Neutrophil (primary cell): ENCODE data around the gene HPCAL1.

ENCODE experiments used
- H3K27ac ChIP-seq: fragments of 200-600 bp; sonication (generic); 2 replicates; pipeline ENCODE4 v1.5.1; 2016; ENCODE audit warnings: mild to moderate bottlenecking, moderate library complexity
- H3K27me3 ChIP-seq: fragments of 200-600 bp; sonication (generic); 2 replicates; pipeline ENCODE4 v1.6.0; 2016; ENCODE audit warnings: mild to moderate bottlenecking
- H3K36me3 ChIP-seq: fragments of 200-600 bp; sonication (generic); 2 replicates; pipeline ENCODE4 v1.5.1; 2017
- H3K4me1 ChIP-seq, 2 experiments: fragments of 200-600 bp in 1 of 2; sonication (generic) in 1 of 2; 1 replicate in 1 of 2; 2 replicates in 1 of 2; pipeline versions ENCODE4 v1.5.1 to v1.6.1; 2013 to 2016; ENCODE audit warnings: low read depth in 1 of 2, low read length in 1 of 2, mild to moderate bottlenecking in 1 of 2, moderate library complexity in 1 of 2; ENCODE audit not compliant: control insufficient read depth in 1 of 2, insufficient read depth in 1 of 2
- H3K4me3 ChIP-seq, 2 experiments: fragments of 200-600 bp in 1 of 2; sonication (generic) in 1 of 2; 1 replicate in 1 of 2; 2 replicates in 1 of 2; pipeline ENCODE4 v1.5.1; 2013 to 2016; ENCODE audit warnings: low read depth in 1 of 2, low read length in 1 of 2, mild to moderate bottlenecking in 1 of 2, moderate library complexity in 1 of 2
- H3K9me3 ChIP-seq: fragments of 200-600 bp; sonication (generic); 2 replicates; pipeline ENCODE4 v1.5.1; 2016
- TF ChIP-seq, protein P1 (sequence below): fragments of 200-600 bp; sonication (generic); IDR thresholded peaks from 2 replicates; pipeline ENCODE4 v1.5.1; 2016; ENCODE audit warnings: antibody characterized with exemption

HPCAL1 gene

DNA sequence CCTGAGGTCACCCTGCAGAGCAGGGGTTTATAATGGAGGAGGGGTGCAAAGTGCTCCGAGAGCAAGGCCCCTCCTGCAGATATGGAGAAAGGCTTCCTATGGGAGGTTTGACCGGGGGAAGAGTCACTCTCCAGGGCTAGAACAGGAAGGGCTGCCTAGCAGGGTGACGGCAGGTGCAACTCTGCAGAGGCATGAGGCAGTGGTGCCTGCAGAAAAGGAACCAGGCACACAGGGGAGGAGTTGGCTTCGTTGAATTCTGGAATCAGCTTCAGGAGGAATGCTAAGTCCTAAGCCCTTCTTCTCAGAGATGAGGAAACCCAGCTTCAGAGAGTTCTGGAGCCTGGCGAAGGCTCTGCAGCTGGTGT lies 17.5 kb upstream of the HPCAL1 start:
- no peaks in the 10 kb centered on the region for H3K9me3 ChIP-seq
- H3K27ac ChIP-seq: peak overlapping the region; percentile 74
- H3K27me3 ChIP-seq: no peaks in the 10 kb centered on the region
- peak overlapping the region; percentile 25 to 53 for H3K4me3 ChIP-seq
- peaks cover 15 to 19% of the 10 kb centered on the region in 2 experiments for H3K4me1 ChIP-seq
- TF ChIP-seq, protein P1, sequence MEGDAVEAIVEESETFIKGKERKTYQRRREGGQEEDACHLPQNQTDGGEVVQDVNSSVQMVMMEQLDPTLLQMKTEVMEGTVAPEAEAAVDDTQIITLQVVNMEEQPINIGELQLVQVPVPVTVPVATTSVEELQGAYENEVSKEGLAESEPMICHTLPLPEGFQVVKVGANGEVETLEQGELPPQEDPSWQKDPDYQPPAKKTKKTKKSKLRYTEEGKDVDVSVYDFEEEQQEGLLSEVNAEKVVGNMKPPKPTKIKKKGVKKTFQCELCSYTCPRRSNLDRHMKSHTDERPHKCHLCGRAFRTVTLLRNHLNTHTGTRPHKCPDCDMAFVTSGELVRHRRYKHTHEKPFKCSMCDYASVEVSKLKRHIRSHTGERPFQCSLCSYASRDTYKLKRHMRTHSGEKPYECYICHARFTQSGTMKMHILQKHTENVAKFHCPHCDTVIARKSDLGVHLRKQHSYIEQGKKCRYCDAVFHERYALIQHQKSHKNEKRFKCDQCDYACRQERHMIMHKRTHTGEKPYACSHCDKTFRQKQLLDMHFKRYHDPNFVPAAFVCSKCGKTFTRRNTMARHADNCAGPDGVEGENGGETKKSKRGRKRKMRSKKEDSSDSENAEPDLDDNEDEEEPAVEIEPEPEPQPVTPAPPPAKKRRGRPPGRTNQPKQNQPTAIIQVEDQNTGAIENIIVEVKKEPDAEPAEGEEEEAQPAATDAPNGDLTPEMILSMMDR: no peak
- H3K36me3 ChIP-seq: no peaks in the 10 kb centered on the region

DNA sequence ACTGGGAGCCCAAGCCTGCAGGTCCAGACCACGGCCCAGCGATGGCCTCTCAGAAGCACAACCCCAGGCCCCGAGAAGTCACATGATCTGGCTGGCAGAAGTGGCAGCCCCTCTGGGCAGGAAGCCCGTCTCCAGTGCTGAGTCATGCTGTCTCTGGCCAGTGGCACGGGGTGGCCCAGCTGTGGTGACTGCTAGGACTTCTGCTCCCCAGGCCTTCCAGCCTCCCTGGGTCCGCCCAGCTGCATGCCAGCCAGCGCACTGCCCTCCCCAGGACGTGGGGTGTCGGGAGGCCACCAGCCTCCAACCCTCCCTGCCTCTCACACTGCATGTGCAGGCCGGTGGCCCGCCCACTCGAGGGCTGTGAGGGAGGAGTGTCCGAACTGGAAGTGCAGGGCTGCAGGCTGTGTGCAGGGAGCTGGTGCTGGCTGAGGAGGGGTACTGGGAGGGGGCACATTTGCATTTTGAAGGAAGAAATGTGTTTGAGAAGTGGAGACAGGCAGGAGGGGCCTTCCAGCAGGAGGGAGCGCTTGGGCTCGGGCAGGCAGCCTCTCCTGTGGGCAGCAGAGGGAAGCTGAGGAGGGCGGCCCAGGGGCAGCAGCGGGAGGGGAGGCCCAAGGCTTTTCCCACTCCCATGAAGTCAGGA lies 17.0 kb upstream of the HPCAL1 start:
- peak overlapping the region; percentile 74 for H3K27ac ChIP-seq
- peaks cover 15 to 19% of the 10 kb centered on the region in 2 experiments for H3K4me1 ChIP-seq
- no peaks in the 10 kb centered on the region for H3K27me3 ChIP-seq
- TF ChIP-seq, protein P1: no peak
- H3K4me3 ChIP-seq: peak overlapping the region; percentile 25 to 53
- H3K36me3 ChIP-seq: no peaks in the 10 kb centered on the region
- H3K9me3 ChIP-seq: no peaks in the 10 kb centered on the region

DNA sequence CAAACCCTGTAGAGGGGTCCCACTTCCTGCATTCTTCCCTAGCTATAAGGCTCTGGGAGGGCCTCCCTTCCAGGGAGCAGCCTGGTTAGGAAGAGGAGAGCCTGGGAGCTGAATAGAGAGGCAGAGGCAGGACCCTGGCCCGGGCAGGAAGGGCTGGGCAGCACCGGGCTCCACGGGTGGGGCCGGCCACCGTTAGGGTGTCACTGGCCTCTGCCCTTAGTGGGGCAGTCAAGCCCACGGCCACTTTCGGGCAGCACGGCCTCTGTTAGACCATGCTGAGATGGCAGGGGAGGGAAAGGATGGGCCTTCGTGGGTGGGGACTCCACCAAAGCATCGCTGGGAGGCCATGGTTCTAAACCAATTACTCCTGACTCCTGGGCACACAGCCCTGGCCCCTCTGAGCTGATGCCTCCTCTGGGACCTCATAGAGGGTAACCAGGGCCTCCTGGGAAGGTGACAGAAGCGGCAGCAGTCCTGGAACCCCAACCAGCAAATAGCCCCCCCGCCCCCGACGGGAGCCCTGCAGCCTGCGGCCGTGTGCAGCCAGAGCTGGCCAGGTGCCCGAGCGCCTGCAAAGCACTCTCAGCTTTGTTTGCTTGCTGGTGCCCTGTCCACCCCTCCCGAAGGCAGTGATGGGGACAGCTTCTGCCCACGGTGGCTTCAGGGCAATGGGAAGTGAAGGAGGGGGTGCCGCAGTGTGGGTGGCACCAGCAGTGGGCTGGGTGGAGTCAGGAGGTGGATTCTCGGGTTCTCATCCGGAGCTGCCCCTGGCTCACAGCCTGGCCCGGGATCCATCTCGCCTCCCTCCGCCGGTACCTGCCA lies 16.3 kb upstream of the HPCAL1 start:
- H3K4me1 ChIP-seq: peaks cover 15 to 19% of the 10 kb centered on the region in 2 experiments
- no peaks in the 10 kb centered on the region for H3K9me3 ChIP-seq
- no peaks in the 10 kb centered on the region for H3K36me3 ChIP-seq
- peak overlapping the region in 1 of 2 experiments; percentile 53 for H3K4me3 ChIP-seq
- H3K27me3 ChIP-seq: no peaks in the 10 kb centered on the region
- TF ChIP-seq, protein P1: no peak
- H3K27ac ChIP-seq: peak overlapping the region; percentile 74

DNA sequence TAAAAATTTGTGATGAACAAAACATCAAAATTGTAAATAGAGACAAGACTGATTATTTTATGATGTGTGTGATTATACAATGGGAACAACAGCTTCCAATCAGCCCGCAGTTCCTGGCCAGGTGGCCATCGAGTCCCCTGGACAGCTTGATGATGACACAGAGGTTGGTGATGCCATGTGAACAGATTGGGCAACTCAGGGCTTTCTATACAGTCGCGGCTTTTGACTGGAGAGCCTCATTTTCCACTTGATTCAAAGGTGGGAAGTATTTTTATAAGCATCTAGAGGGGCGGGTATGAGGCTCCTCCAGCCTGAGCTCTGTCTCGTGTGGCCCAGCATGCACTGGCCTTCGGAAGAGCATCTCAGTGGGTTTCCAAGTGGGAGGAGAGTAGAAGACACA lies 14.9 kb upstream of the HPCAL1 start:
- Histone ChIP-seq H3K4me1 (peaks cover 15 to 19% of the 10 kb centered on the region in 2 experiments), H3K4me3 (no peak overlapping the region), H3K27me3 (no peaks in the 10 kb centered on the region), H3K9me3 (no peaks in the 10 kb centered on the region), H3K27ac (no peak overlapping the region), H3K36me3 (no peaks in the 10 kb centered on the region)
- TF ChIP-seq, protein P1: no peak

DNA sequence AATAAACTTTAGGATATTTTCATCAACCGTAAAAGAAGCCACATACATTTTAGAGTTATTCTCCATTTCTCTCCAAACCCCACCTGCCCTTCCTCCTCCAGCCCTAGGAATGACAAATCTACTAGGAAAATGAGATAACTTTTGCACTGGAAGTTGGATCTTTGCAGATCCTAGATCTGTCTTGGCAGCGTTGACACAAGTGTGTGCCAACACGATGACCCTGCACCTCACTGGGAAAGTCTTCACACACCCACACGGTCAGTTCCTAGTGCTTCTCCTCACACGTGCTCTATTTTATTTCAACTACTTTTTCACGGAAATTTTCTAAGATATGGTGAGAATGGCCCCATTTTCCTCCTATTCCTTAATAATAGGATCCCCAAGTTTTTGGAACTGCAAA lies 14.1 kb upstream of the HPCAL1 start:
- Histone ChIP-seq H3K4me3 (no peak overlapping the region), H3K27ac (no peak overlapping the region), H3K9me3 (no peaks in the 10 kb centered on the region), H3K4me1 (peaks cover 15 to 19% of the 10 kb centered on the region in 2 experiments), H3K36me3 (no peaks in the 10 kb centered on the region), H3K27me3 (no peaks in the 10 kb centered on the region)
- TF ChIP-seq, protein P1: no peak
